Testis (tissue), 3 donors: Measurements from ENCODE around the gene AHDC1. TPM values are rescaled to one million over a fixed set of nuclear protein-coding genes. Genes with fewer than 3 reads are reported as not detected.

Experiments used
- DNase-seq: peaks from one replicate; pipeline ENCODE4 v3.0.0-alpha.2; 2019
- H3K27ac ChIP-seq, 2 donors: fragments of 200-600 bp; sonication (generic); one replicate each; pipeline ENCODE4 v1.5.1; 2019
- H3K27me3 ChIP-seq: fragments of 200-600 bp; sonication (generic); one replicate; pipeline ENCODE4 v1.5.1; 2019
- H3K36me3 ChIP-seq: fragments of 200-600 bp; sonication (generic); one replicate; pipeline ENCODE4 v1.5.1; 2017; ENCODE audit warnings: low read depth; ENCODE audit errors: missing control alignments
- H3K4me1 ChIP-seq: fragments of 200-600 bp; sonication (generic); one replicate; pipeline ENCODE4 v1.5.1; 2019
- H3K4me3 ChIP-seq, 2 donors: fragments of 200-600 bp; sonication (generic); one replicate each; pipeline ENCODE4 v1.5.1; 2017 to 2019
- H3K9me3 ChIP-seq: fragments of 200-600 bp; sonication (generic); one replicate; pipeline ENCODE4 v1.5.1; 2017
- POLR2A ChIP-seq: fragments of 450-650 bp; IDR thresholded peaks from one replicate; pipeline ENCODE4 v1.6.1; 2017; ENCODE audit warnings: antibody characterized with exemption, mild to moderate bottlenecking, moderate library complexity
- WGBS, 2 donors: methylation state at CpG; one replicate each; pipeline ENCODE4 v1.1.5; 2018; 5-methylcytosine and 5-hydroxymethylcytosine counted together
- intact Hi-C: fragments of 100-400 bp; cut with DNase I; formaldehyde crosslinking; loops from one replicate; pipeline ENCODE4 v1.15.1; 2023; ENCODE audit warnings: low total_unique reads
- polyA plus RNA-seq: library from polyadenylated mRNA; stranded (reverse); fragments of 350-450 nt; fragmentation: Illumina TruSeq; extraction: RNeasy Lipid Tissue Mini Kit (QIAGEN cat#74804); gene quantifications from one replicate; pipeline ENCODE4 v1.2.3, GENCODE V29; 2014; ENCODE audit warnings: low read depth, low replicate concordance; ENCODE audit not compliant: insufficient read depth
- total RNA-seq, 2 donors: library from RNA; depleted of rRNA; stranded (reverse); fragments of >200 nt; gene quantifications; one replicate each; pipeline ENCODE4 v1.2.3, GENCODE V29; 2016
- TF ChIP-seq, protein P1 (sequence below), 3 experiments: fragments of 450-650 bp in 2 of 3; fragments of 200-600 bp in 1 of 3; sonication (generic) in 1 of 3; IDR thresholded peaks; one replicate each; pipeline ENCODE4 v1.5.1; 2016 to 2019; ENCODE audit warnings: antibody characterized with exemption in 3 of 3, mild to moderate bottlenecking in 2 of 3, moderate library complexity in 1 of 3

Gene AHDC1
- total and polyA plus RNA-seq, 3 donors from 2014 or later = 32.5 to 86.8 (median 73.7) TPM

DNA sequence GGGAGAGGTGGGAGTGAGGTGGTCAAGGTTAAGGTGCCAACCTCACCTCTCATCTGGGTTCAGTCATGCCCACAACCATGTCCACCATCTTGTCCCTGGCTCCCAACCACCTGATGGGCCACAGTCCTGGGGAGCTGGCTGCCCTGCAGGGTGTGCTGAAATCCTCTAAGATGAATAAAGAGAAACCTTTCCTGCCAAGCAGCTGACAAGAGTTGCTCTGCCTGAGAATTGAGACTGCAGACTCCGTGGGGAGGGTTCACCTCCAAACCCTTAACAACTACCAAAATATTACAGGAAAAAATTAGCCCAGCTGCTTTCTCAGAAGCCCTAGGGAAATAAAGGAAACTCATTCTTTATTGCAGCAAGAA, 46.2 kb upstream of the AHDC1 start:
- Histone ChIP-seq H3K4me1 (peaks cover 10% of the 10 kb centered on the region), H3K4me3 (no peak overlapping the region), H3K36me3 (no peaks in the 10 kb centered on the region), H3K27me3 (no peaks in the 10 kb centered on the region), H3K9me3 (no peaks in the 10 kb centered on the region), H3K27ac (no peak overlapping the region)
- WGBS, 2 donors = 77 to 81% methylated on average over 1 of the region's 1 CpG
- intact Hi-C loops = no loop called here
- TF ChIP-seq POLR2A = no peak
- TF ChIP-seq, protein P1, sequence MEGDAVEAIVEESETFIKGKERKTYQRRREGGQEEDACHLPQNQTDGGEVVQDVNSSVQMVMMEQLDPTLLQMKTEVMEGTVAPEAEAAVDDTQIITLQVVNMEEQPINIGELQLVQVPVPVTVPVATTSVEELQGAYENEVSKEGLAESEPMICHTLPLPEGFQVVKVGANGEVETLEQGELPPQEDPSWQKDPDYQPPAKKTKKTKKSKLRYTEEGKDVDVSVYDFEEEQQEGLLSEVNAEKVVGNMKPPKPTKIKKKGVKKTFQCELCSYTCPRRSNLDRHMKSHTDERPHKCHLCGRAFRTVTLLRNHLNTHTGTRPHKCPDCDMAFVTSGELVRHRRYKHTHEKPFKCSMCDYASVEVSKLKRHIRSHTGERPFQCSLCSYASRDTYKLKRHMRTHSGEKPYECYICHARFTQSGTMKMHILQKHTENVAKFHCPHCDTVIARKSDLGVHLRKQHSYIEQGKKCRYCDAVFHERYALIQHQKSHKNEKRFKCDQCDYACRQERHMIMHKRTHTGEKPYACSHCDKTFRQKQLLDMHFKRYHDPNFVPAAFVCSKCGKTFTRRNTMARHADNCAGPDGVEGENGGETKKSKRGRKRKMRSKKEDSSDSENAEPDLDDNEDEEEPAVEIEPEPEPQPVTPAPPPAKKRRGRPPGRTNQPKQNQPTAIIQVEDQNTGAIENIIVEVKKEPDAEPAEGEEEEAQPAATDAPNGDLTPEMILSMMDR (IDR thresholded peaks at IDR 0.05) = no peak
- DNase-seq = no peak

DNA sequence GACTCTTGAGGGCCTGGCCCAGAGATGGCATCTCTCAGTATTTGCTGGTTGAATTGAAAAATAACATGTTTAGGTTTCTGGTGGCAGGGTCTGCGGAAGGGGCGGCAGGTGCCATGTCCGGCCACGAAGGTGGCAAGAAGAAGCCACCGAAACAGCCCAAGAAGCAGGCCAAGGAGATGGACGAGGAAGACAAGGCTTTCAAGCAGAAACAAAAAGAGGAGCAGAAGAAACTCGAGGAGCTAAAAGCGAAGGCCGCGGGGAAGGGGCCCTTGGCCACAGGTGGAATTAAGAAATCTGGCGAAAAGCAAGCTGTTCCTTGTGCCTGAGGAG, 45.3 kb upstream of the AHDC1 start:
- intact Hi-C loops = no loop called here
- Histone ChIP-seq H3K36me3 (no peaks in the 10 kb centered on the region), H3K4me3 (no peak overlapping the region), H3K27ac (no peak overlapping the region), H3K4me1 (peaks cover 5% of the 10 kb centered on the region), H3K27me3 (no peaks in the 10 kb centered on the region), H3K9me3 (no peaks in the 10 kb centered on the region)
- TF ChIP-seq POLR2A = no peak
- TF ChIP-seq, protein P1 (IDR thresholded peaks at IDR 0.05) = no peak
- 92 to 93% methylated on average over 11 of the region's 11 CpGs for WGBS, 2 donors
- DNase-seq = no peak

DNA sequence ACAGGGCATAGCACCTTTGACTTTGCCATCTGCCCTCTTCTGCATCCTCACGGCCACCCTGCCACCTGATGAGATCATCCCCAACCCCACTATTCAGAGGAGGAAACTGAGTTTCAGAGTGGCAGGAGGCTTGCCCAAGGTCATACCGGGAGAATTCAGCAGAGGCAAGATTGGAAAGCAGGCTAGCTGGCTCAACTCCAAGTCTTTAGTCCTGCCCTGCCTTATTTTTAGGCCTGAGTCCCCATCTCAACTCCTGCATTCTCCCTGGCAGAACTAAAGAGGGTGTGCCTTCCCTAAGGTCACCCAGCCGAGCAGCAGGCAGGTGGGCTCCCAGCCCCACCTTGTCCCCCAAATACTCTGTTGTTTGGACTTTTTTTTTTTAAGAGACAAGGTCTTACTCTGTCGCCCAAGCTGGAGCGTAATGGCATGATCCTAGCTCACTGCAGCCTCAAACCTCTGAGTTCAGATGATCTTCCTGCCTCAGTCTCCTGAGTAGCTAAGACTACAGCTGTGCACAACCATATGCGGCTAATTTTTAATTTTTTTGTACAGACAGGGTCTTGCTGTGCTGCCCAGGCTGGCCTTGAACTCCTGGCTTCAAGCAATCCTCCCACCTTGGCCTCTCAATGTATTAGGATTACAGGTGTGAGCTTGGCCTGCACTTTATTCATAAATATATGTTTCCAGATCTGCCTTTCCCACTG, 44.8 kb upstream of the AHDC1 start:
- intact Hi-C loops = no loop called here
- no peak for TF ChIP-seq POLR2A
- TF ChIP-seq, protein P1 (IDR thresholded peaks at IDR 0.05) = no peak
- H3K36me3 ChIP-seq = no peaks in the 10 kb centered on the region
- peaks cover 5% of the 10 kb centered on the region for H3K4me1 ChIP-seq
- H3K27ac ChIP-seq = no peak overlapping the region
- DNase-seq = peak; percentile 59
- WGBS, 2 donors = 52 to 64% methylated on average over 6 of the region's 6 CpGs
- no peaks in the 10 kb centered on the region for H3K9me3 ChIP-seq
- no peaks in the 10 kb centered on the region for H3K27me3 ChIP-seq
- no peak overlapping the region for H3K4me3 ChIP-seq

DNA sequence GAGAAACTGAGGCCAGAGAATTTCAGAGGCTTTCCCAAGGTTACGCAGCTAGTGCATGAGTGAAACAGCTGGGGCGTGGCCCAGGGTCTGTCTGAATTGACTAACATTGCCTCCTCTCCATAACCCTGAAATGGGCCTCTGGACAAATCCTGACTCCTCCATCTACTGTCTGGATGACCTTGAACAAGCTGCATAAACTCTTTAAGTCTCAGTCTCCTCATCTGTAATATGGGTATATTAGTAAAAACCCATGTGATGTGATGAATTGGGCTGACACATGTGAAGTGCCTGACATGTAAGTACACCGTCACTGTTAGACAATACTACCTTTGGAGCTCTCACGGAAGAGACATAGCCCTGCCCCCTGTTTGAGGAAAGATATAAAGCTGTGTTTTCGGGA, 43.4 kb upstream of the AHDC1 start:
- 93 to 94% methylated on average over 5 of the region's 5 CpGs for WGBS, 2 donors
- intact Hi-C loops = no loop called here
- no peak for DNase-seq

More for the DNA sequence above, 43.4 kb upstream of the AHDC1 start:
- H3K4me3 ChIP-seq = no peak overlapping the region
- no peaks in the 10 kb centered on the region for H3K36me3 ChIP-seq
- no peaks in the 10 kb centered on the region for H3K9me3 ChIP-seq
- H3K4me1 ChIP-seq = peaks cover 5% of the 10 kb centered on the region
- no peak for TF ChIP-seq POLR2A
- TF ChIP-seq, protein P1 (IDR thresholded peaks at IDR 0.05) = no peak
- H3K27me3 ChIP-seq = no peaks in the 10 kb centered on the region
- no peak overlapping the region for H3K27ac ChIP-seq
